ENCODE measurements around the gene ERVFRD-1. TPM values are rescaled to one million over a fixed set of nuclear protein-coding genes. Genes with fewer than 3 reads are reported as not detected.

ERVFRD-1 gene
- total and polyA plus RNA-seq, 2 of the 13 experiments (the other 11 are each of a cell fraction or from before 2014, with no cell fraction given), result not detected

DNA sequence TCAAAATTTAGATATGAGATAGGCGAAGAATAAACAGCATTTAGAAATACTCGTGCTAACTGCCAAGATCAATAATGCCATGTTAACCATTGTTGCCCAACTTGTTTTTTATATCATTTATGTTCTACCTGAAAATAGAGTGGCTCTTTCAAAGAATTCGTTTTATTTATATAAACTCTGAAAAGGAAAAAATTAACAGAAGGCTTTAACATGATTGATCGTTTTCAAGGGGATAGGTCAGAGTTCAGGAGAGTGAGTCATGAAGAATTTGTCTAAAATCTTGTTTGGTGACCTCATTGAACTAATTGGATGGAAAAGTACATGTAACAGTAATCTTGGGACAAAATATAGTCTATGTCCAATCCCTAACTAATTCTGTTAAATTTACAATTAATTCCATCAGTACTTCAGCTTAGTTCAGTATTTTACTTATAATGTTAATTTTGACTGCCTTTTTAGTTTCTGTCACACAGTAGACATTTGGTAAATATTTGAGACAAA lies 56.3 kb downstream of the ERVFRD-1 start (continued):
- no peak for TF ChIP-seq ZNF562 (CRISPR knock-in tag; IDR thresholded peaks at IDR 0.05; ENCODE audit: borderline replicate concordance)
- no peak for TF ChIP-seq SP1 (IDR thresholded peaks at IDR 0.05)
- TF ChIP-seq SP1 (CRISPR knock-in tag; IDR thresholded peaks at IDR 0.05), result no peak
- no peak for TF ChIP-seq PRDM15 (CRISPR knock-in tag; IDR thresholded peaks at IDR 0.05)
- TF ChIP-seq, protein P1, sequence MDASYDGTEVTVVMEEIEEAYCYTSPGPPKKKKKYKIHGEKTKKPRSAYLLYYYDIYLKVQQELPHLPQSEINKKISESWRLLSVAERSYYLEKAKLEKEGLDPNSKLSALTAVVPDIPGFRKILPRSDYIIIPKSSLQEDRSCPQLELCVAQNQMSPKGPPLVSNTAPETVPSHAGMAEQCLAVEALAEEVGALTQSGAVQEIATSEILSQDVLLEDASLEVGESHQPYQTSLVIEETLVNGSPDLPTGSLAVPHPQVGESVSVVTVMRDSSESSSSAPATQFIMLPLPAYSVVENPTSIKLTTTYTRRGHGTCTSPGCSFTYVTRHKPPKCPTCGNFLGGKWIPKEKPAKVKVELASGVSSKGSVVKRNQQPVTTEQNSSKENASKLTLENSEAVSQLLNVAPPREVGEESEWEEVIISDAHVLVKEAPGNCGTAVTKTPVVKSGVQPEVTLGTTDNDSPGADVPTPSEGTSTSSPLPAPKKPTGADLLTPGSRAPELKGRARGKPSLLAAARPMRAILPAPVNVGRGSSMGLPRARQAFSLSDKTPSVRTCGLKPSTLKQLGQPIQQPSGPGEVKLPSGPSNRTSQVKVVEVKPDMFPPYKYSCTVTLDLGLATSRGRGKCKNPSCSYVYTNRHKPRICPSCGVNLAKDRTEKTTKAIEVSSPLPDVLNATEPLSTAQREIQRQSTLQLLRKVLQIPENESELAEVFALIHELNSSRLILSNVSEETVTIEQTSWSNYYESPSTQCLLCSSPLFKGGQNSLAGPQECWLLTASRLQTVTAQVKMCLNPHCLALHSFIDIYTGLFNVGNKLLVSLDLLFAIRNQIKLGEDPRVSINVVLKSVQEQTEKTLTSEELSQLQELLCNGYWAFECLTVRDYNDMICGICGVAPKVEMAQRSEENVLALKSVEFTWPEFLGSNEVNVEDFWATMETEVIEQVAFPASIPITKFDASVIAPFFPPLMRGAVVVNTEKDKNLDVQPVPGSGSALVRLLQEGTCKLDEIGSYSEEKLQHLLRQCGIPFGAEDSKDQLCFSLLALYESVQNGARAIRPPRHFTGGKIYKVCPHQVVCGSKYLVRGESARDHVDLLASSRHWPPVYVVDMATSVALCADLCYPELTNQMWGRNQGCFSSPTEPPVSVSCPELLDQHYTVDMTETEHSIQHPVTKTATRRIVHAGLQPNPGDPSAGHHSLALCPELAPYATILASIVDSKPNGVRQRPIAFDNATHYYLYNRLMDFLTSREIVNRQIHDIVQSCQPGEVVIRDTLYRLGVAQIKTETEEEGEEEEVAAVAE (CRISPR knock-in tag; IDR thresholded peaks at IDR 0.05; ENCODE audit: borderline replicate concordance), result no peak
- no peak for TF ChIP-seq MED8 (CRISPR knock-in tag; IDR thresholded peaks at IDR 0.05; ENCODE audit: insufficient replicate concordance)
- no peak for TF ChIP-seq GTF2F1 (IDR thresholded peaks at IDR 0.05; ENCODE audit: low read length)
- TF ChIP-seq GABPB1 (CRISPR knock-in tag; IDR thresholded peaks at IDR 0.05), result no peak
- no peak for TF ChIP-seq ZNF451 (CRISPR knock-in tag; IDR thresholded peaks at IDR 0.05)
- TF ChIP-seq YEATS2 (CRISPR knock-in tag; IDR thresholded peaks at IDR 0.05; ENCODE audit: borderline replicate concordance), result no peak
- TF ChIP-seq PPARG (CRISPR knock-in tag; conservative IDR thresholded peaks at IDR 0.05), result peak; percentile 95
- TF ChIP-seq NONO (IDR thresholded peaks at IDR 0.05), result no peak
- TF ChIP-seq NONO (CRISPR knock-in tag; conservative IDR thresholded peaks at IDR 0.05), result no peak
- TF ChIP-seq, protein P2, sequence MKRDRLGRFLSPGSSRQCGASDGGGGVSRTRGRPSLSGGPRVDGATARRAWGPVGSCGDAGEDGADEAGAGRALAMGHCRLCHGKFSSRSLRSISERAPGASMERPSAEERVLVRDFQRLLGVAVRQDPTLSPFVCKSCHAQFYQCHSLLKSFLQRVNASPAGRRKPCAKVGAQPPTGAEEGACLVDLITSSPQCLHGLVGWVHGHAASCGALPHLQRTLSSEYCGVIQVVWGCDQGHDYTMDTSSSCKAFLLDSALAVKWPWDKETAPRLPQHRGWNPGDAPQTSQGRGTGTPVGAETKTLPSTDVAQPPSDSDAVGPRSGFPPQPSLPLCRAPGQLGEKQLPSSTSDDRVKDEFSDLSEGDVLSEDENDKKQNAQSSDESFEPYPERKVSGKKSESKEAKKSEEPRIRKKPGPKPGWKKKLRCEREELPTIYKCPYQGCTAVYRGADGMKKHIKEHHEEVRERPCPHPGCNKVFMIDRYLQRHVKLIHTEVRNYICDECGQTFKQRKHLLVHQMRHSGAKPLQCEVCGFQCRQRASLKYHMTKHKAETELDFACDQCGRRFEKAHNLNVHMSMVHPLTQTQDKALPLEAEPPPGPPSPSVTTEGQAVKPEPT (CRISPR knock-in tag; IDR thresholded peaks at IDR 0.05; ENCODE audit: low read depth), result no peak
- no peak for TF ChIP-seq RFX5 (IDR thresholded peaks at IDR 0.05; ENCODE audit: low read depth, low read length)
- TF ChIP-seq, protein P3, sequence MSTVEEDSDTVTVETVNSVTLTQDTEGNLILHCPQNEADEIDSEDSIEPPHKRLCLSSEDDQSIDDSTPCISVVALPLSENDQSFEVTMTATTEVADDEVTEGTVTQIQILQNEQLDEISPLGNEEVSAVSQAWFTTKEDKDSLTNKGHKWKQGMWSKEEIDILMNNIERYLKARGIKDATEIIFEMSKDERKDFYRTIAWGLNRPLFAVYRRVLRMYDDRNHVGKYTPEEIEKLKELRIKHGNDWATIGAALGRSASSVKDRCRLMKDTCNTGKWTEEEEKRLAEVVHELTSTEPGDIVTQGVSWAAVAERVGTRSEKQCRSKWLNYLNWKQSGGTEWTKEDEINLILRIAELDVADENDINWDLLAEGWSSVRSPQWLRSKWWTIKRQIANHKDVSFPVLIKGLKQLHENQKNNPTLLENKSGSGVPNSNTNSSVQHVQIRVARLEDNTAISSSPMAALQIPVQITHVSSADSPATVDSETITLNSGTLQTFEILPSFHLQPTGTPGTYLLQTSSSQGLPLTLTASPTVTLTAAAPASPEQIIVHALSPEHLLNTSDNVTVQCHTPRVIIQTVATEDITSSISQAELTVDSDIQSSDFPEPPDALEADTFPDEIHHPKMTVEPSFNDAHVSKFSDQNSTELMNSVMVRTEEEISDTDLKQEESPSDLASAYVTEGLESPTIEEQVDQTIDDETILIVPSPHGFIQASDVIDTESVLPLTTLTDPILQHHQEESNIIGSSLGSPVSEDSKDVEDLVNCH (CRISPR knock-in tag; IDR thresholded peaks at IDR 0.05), result no peak
- TF ChIP-seq ZFP82 (CRISPR knock-in tag; IDR thresholded peaks at IDR 0.05; ENCODE audit: borderline replicate concordance), result no peak
- no peak for TF ChIP-seq ZNF878 (CRISPR knock-in tag; IDR thresholded peaks at IDR 0.05)
- TF ChIP-seq ZKSCAN8 (CRISPR knock-in tag; IDR thresholded peaks at IDR 0.05; ENCODE audit: borderline replicate concordance), result no peak

All from HepG2 (cell line).